ENCODE measurements around the gene PCDHA4. TPM values are rescaled to one million over a fixed set of nuclear protein-coding genes. Genes with fewer than 3 reads are reported as not detected.
"Not testable (repeated sequence)": the region's sequence is repeated elsewhere in the genome, so short reads cannot be mapped to it uniquely, and the experiment has no call there.

PCDHA4 gene
- polyA plus RNA-seq (2012; ENCODE audit: insufficient read depth, insufficient read length, low read depth), result 0.37 TPM

DNA sequence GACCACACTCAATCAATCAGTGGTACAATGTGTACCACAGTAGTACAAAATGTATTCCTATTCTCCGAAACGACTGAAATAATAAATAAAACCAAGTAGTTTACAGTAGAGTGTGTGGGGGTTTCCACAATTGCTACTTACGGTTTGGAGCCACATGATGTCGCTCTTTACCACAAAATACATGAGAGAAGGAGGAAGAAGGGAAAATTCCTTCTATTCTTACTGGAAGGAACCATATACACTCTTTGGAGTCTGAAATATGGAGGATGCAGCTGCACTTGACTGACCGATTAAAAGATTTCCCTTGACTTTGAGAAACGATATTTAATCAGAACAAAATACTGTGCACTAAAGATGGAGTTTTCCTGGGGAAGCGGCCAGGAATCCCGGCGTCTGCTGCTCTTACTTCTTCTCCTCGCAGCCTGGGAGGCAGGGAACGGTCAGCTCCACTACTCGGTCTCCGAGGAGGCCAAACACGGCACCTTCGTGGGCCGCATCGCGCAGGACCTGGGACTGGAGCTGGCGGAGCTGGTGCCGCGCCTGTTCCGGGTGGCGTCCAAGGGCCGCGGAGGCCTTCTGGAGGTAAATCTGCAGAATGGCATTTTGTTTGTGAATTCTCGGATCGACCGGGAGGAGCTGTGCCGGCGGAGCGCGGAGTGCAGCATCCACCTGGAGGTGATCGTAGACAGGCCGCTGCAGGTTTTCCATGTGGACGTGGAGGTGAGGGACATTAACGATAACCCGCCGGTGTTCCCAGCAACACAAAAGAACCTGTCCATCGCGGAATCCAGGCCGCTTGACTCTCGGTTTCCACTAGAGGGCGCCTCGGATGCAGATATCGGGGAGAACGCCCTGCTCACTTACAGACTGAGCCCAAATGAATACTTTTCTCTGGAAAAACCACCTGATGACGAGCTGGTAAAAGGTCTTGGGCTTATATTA lies at the start of gene PCDHA4:
Gene PCDHA4, plus strand, starts transcription at position 235 of the 942 bp plus-strand sequence.
- H3K36me3 ChIP-seq, result peaks cover 5% of the 10 kb centered on the region
- no peak within 1 kb of the TSS for H3K4me3 ChIP-seq (ENCODE audit: low read depth, low read length)
- TF ChIP-seq, protein P1, sequence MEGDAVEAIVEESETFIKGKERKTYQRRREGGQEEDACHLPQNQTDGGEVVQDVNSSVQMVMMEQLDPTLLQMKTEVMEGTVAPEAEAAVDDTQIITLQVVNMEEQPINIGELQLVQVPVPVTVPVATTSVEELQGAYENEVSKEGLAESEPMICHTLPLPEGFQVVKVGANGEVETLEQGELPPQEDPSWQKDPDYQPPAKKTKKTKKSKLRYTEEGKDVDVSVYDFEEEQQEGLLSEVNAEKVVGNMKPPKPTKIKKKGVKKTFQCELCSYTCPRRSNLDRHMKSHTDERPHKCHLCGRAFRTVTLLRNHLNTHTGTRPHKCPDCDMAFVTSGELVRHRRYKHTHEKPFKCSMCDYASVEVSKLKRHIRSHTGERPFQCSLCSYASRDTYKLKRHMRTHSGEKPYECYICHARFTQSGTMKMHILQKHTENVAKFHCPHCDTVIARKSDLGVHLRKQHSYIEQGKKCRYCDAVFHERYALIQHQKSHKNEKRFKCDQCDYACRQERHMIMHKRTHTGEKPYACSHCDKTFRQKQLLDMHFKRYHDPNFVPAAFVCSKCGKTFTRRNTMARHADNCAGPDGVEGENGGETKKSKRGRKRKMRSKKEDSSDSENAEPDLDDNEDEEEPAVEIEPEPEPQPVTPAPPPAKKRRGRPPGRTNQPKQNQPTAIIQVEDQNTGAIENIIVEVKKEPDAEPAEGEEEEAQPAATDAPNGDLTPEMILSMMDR (IDR thresholded peaks at IDR 0.05; ENCODE audit: low read depth, low read length), result peak; percentile 53
- H3K27me3 ChIP-seq, result no peaks in the 10 kb centered on the region
- no peaks in the 10 kb centered on the region for H3K4me1 ChIP-seq
- H3K9me3 ChIP-seq, result no peaks in the 10 kb centered on the region
- no peak for DNase-seq

DNA sequence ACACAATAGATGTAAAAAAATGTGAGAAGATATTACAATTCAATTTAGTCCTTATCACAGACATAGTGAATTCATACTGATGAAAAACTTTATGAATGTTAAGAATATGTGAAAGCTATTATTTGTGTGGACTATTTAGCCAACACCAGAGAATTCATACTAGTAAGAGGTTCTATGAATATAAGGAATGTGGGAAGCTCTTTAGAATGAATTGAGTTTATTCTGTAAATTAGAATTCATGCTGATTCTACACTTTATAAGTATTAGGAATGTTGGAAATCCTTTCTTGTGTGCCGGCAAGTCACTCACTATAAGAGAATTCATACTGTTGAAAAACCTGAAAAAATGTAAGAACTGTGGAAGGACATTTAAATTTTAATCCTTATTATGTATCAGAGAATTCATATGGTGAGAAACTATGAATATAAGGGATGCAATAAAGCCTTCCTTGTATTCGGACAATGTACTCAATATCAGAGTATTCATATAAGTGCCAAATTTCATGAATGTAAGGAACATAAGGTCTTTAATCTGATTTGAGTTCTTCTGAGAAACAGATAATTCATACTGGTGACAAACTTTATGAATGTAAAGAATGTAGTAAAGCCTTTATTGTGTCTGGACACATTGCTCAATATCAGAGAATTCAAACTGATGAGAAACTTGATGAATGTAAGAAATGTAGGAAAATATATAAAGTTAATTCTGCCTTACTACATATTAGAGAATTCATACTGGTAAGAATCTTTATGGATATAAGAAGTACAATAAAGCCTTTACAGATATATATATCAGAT lies 42.5 kb upstream of the PCDHA4 start:
- no peak for DNase-seq
- TF ChIP-seq, protein P1 (IDR thresholded peaks at IDR 0.05; ENCODE audit: low read depth, low read length), result no peak
- no peaks in the 10 kb centered on the region for H3K27me3 ChIP-seq
- no peaks in the 10 kb centered on the region for H3K4me1 ChIP-seq
- H3K36me3 ChIP-seq, result no peaks in the 10 kb centered on the region
- no peak overlapping the region for H3K4me3 ChIP-seq (ENCODE audit: low read depth, low read length)
- no peaks in the 10 kb centered on the region; the same call in 1 of the 2 replicates for H3K9me3 ChIP-seq

DNA sequence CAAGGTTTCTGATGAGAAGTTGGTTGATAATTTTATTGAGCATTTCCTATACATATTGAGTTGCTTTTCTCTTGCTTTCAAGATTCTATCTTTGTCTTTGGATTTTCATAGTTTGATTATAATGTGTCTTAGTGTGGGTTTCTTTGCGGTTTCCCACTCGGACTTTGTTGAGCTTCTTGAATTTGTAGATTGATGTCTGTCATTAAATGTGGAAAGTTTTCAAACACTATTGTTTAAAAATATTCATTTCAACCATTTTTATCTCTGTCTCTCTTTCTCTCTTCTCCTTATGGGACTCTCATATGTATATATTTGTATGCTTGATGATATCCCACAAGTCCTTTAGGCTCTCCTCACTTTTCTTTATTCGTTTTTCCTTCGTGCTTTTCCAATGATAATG lies 39.4 kb upstream of the PCDHA4 start:
- Histone ChIP-seq H3K36me3 (no peaks in the 10 kb centered on the region), H3K4me3 (ENCODE audit: low read depth, low read length) (no peak overlapping the region), H3K4me1 (no peaks in the 10 kb centered on the region), H3K9me3 (no peaks in the 10 kb centered on the region; the same call in 1 of the 2 replicates), H3K27me3 (no peaks in the 10 kb centered on the region)
- no peak for DNase-seq
- TF ChIP-seq, protein P1 (IDR thresholded peaks at IDR 0.05; ENCODE audit: low read depth, low read length), result no peak

DNA sequence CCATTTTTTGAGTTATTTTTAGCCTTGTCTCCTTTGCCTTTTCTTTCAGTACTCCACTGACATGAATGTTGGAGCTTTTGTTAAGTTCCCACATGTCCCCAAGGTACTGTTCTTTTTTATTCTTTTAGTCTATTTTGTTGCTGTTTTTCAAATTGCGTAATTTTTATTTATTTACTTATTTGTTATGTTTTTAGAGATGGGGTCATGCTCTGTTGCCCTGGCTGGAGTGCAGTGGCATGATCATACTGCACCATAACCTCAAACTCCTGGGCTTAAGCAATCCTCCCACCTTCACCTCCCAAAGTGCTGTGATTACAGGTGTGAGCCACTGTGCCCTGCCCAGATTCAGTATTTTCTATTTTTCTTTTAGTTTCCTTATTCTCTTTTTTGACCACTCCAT lies 26.4 kb upstream of the PCDHA4 start:
- H3K4me1 ChIP-seq, result no peaks in the 10 kb centered on the region

DNA sequence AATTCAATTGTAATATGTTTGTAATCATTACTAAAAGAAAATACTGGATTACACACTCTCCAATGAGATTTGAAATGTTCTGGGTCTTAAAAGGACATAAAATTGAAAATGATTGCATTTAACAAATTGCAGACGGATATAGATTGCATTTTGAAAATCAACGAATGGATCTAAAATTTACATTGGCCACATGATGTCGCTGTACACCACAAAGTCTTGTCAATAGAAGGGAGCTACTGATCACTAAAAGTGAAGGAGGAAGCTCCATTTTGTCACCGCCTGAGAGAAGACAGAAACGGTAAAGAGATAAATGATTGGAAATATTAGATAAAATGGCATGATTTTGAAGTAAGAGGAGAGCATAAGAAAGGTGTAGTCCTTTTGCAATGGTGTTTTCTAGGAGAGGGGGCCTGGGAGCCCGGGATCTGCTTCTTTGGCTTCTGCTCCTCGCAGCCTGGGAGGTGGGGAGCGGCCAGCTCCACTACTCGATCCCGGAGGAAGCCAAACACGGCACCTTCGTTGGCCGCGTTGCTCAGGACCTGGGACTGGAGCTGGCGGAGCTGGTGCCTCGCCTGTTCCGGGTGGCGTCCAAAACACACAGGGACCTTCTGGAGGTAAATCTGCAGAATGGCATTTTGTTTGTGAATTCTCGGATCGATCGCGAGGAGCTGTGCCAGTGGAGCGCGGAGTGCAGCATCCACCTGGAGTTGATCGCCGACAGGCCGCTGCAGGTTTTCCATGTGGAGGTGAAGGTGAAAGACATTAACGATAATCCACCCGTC lies 20.8 kb upstream of the PCDHA4 start, which contains the start of gene PCDHA1:
Gene PCDHA1, plus strand, starts transcription at position 236 of the 782 bp plus-strand sequence.
- Histone ChIP-seq H3K4me3 (ENCODE audit: low read depth, low read length) (peak within 1 kb of the TSS; percentile 12; the same call in 1 of the 2 replicates), H3K4me1 (no peaks in the 10 kb centered on the region), H3K27me3 (no peaks in the 10 kb centered on the region), H3K9me3 (no peaks in the 10 kb centered on the region), H3K36me3 (no peaks in the 10 kb centered on the region)
- peak; percentile 32 for DNase-seq
- TF ChIP-seq, protein P1 (IDR thresholded peaks at IDR 0.05; ENCODE audit: low read depth, low read length), result peak; percentile 63

More for the DNA sequence above, 26.4 kb upstream of the PCDHA4 start:
- Histone ChIP-seq H3K9me3 (peaks cover 4% of the 10 kb centered on the region), H3K36me3 (no peaks in the 10 kb centered on the region), H3K27me3 (no peaks in the 10 kb centered on the region), H3K4me3 (ENCODE audit: low read depth, low read length) (no peak overlapping the region)
- TF ChIP-seq, protein P1 (IDR thresholded peaks at IDR 0.05; ENCODE audit: low read depth, low read length), result no peak
- DNase-seq, result no peak

DNA sequence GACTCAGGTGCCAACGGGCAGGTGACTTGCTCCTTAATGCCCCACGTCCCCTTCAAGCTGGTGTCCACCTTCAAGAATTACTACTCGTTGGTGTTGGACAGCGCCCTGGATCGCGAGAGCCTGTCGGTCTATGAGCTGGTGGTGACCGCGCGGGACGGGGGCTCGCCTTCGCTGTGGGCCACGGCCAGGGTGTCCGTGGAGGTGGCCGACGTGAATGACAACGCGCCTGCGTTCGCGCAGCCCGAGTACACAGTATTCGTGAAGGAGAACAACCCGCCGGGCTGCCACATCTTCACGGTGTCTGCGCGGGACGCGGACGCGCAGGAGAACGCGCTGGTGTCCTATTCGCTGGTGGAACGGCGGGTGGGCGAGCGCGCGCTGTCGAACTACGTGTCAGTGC lies 19.4 kb upstream of the PCDHA4 start:
- H3K36me3 ChIP-seq; DNase-seq; H3K27me3 ChIP-seq; H3K4me1 ChIP-seq; H3K9me3 ChIP-seq; H3K4me3 ChIP-seq (ENCODE audit: low read depth, low read length): not testable (repeated sequence)

DNA sequence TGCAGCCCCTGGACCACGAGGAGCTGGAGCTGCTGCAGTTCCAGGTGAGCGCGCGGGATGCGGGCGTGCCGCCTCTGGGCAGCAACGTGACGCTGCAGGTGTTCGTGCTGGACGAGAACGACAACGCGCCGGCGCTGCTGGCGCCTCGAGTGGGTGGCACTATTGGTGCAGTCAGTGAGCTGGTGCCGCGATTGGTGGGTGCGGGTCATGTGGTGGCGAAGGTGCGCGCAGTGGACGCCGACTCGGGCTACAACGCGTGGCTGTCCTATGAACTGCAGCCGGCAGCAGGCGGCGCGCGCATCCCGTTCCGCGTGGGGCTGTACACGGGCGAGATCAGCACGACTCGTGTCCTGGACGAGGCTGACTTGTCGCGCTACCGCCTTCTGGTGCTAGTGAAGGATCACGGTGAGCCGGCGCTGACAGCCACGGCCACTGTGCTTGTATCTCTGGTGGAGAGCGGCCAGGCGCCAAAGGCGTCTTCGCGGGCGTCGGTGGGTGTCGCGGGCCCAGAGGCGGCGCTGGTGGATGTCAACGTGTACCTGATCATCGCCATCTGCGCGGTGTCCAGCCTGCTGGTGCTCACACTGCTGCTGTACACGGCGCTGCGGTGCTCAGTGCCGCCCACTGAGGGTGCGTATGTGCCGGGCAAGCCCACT lies 18.9 kb upstream of the PCDHA4 start:
- not testable (repeated sequence) for H3K36me3 ChIP-seq; H3K9me3 ChIP-seq; DNase-seq; H3K4me1 ChIP-seq; H3K4me3 ChIP-seq (ENCODE audit: low read depth, low read length); H3K27me3 ChIP-seq

Measured in BE2C (cell line).